B cell (primary cell): ENCODE measurements around the gene TRIM62. TPM values are rescaled to one million over a fixed set of nuclear protein-coding genes. Genes with fewer than 3 reads are reported as not detected.

ENCODE experiments used
- ATAC-seq: fragments of 200-7000 bp; cut with Tn5 transposase; one replicate; pipeline ENCODE4 v1.10.0; 2021; ENCODE audit warnings: low read depth, mild to moderate bottlenecking, moderate number of reproducible peaks, moderate library complexity
- CTCF ChIA-PET: fragments of 350-600 bp; sonication (Branson Sonifier 250); formaldehyde crosslinking; loops from one replicate; lab custom pipeline; 2021; ENCODE audit warnings: antibody characterized with exemption, inconsistent platforms; lab: Charles Lee
- POLR2A ChIA-PET: fragments of 350-600 bp; sonication (Branson Sonifier 250); formaldehyde crosslinking; loops from one replicate; lab custom pipeline; 2021; ENCODE audit warnings: antibody characterized with exemption; lab: Charles Lee
- DNase-seq: peaks from one replicate; pipeline ENCODE4 v3.0.0; 2013
- H2AFZ ChIP-seq: 2 replicates; pipeline ENCODE4 v1.6.1; 2012; ENCODE audit warnings: mild to moderate bottlenecking, low read depth, low read length; ENCODE audit not compliant: insufficient read depth, poor library complexity, severe bottlenecking
- H3K27ac ChIP-seq, 2 donors: 1 replicate in 1 of 2; 2 replicates in 1 of 2; pipeline ENCODE4 v1.5.1; 2012 to 2013; ENCODE audit warnings: low read length in 2 of 2, mild to moderate bottlenecking in 2 of 2, moderate library complexity in 1 of 2
- H3K27me3 ChIP-seq, 4 experiments: fragments of 200-600 bp in 1 of 4; sonication (generic) in 1 of 4; replicated peaks in 1 of 4; 1 replicate in 2 of 4; 2 replicates in 2 of 4; pipeline versions ENCODE4 v1.6.1 to v1.7.0; 2013 to 2016; ENCODE audit warnings: low read length in 3 of 4, mild to moderate bottlenecking in 2 of 4, mixed read lengths in 1 of 4, moderate library complexity in 1 of 4; ENCODE audit not compliant: insufficient read depth in 4 of 4, control insufficient read depth in 3 of 4; ENCODE audit errors: control extremely low read depth in 1 of 4
- H3K36me3 ChIP-seq, 2 experiments: replicated peaks in 1 of 2; 1 replicate in 1 of 2; 2 replicates in 1 of 2; pipeline versions ENCODE4 v1.6.1 to v1.7.1; 2013; ENCODE audit warnings: low read length in 1 of 2; ENCODE audit not compliant: insufficient read depth in 2 of 2, control insufficient read depth in 1 of 2; ENCODE audit errors: control extremely low read depth in 1 of 2, extremely low read depth in 1 of 2
- H3K4me1 ChIP-seq, 2 donors: fragments of 200-600 bp in 1 of 2; sonication (generic) in 1 of 2; 1 replicate in 1 of 2; 2 replicates in 1 of 2; pipeline versions ENCODE4 v1.5.1 to v1.6.1; 2013 to 2017; ENCODE audit warnings: low read length in 2 of 2; ENCODE audit not compliant: control insufficient read depth in 2 of 2, insufficient read depth in 2 of 2
- H3K4me2 ChIP-seq: replicated peaks from 2 replicates; pipeline ENCODE3; 2012; ENCODE audit warnings: mild to moderate bottlenecking, low read depth, low read length; ENCODE audit not compliant: poor library complexity, severe bottlenecking
- H3K4me3 ChIP-seq, 5 experiments: fragments of 200-600 bp in 1 of 5; sonication (generic) in 1 of 5; 1 replicate in 3 of 5; 2 replicates in 2 of 5; pipeline versions ENCODE4 v1.5.1 to v1.7.0; 2011 to 2016; ENCODE audit warnings: low read length in 4 of 5, mild to moderate bottlenecking in 4 of 5, low read depth in 2 of 5, control low read depth in 1 of 5, moderate library complexity in 1 of 5; ENCODE audit not compliant: insufficient read depth in 1 of 5; ENCODE audit errors: control extremely low read depth in 1 of 5, extremely low read depth in 1 of 5
- H3K79me2 ChIP-seq: fragments of 200-600 bp; sonication (generic); one replicate; pipeline ENCODE4 v1.6.0; 2016; ENCODE audit warnings: low read length; ENCODE audit not compliant: control insufficient read depth, insufficient read depth
- H3K9ac ChIP-seq: fragments of 200-600 bp; sonication (generic); 2 replicates; pipeline ENCODE4 v1.6.1; 2017; ENCODE audit warnings: mild to moderate bottlenecking, low read length, moderate library complexity
- H3K9me3 ChIP-seq, 3 donors: one replicate each; pipeline versions ENCODE4 v1.6.1 to v1.7.1; 2013; ENCODE audit warnings: low read length in 2 of 3; ENCODE audit not compliant: control insufficient read depth in 2 of 3, insufficient read depth in 1 of 3; ENCODE audit errors: control extremely low read depth in 1 of 3
- H4K20me1 ChIP-seq: 2 replicates; pipeline ENCODE4 v1.6.0; 2012; ENCODE audit warnings: mild to moderate bottlenecking, low read length; ENCODE audit not compliant: insufficient read depth, control insufficient read depth, poor library complexity, severe bottlenecking
- H3K27ac Mint-ChIP-seq: one replicate; pipeline ENCODE4 v1.8.0; 2021; ENCODE audit warnings: mixed read lengths
- H3K27me3 Mint-ChIP-seq: one replicate; pipeline ENCODE4 v1.8.0; 2021; ENCODE audit warnings: mixed read lengths
- H3K4me1 Mint-ChIP-seq: one replicate; pipeline ENCODE4 v1.8.0; 2021; ENCODE audit warnings: mixed read lengths
- H3K4me3 Mint-ChIP-seq: one replicate; pipeline ENCODE4 v1.8.0; 2021; ENCODE audit warnings: mixed read lengths
- H3K9me3 Mint-ChIP-seq: one replicate; pipeline ENCODE4 v1.8.0; 2022; ENCODE audit warnings: mixed read lengths; ENCODE audit not compliant: insufficient read depth
- CTCF ChIP-seq: fragments of 200-600 bp; IDR thresholded peaks from one replicate; pipeline ENCODE4 v1.8.0; 2022; ENCODE audit warnings: antibody characterized with exemption, mild to moderate bottlenecking
- EZH2 ChIP-seq: IDR thresholded peaks from 2 replicates; pipeline ENCODE4 v1.6.1; 2012; ENCODE audit warnings: borderline replicate concordance, low read depth, mild to moderate bottlenecking, moderate library complexity, low read length; ENCODE audit not compliant: insufficient read depth, poor library complexity, severe bottlenecking
- WGBS: methylation state at CpG from one replicate; pipeline ENCODE4 v1.1.5; 2013; ENCODE audit warnings: missing lambda C conversion rate; ENCODE audit not compliant: insufficient coverage; 5-methylcytosine and 5-hydroxymethylcytosine counted together
- intact Hi-C: fragments of 100-400 bp; cut with micrococcal nuclease; formaldehyde crosslinking; loops from one replicate; pipeline ENCODE4 v1.10.0; 2022
- polyA plus RNA-seq: library from polyadenylated mRNA; depleted of rRNA; stranded (reverse); fragments of >200 nt; gene quantifications from 2 replicates; pipeline ENCODE4 v1.2.3, GENCODE V29; 2012
- total RNA-seq, 2 donors: library from RNA; stranded (reverse); fragments of 120-200 nt in 1 of 2; gene quantifications; 1 replicate in 1 of 2; 2 replicates in 1 of 2; pipeline versions ENCODE4 v1.2.3 to v1.2.4, GENCODE V29; 2013 to 2022

The TRIM62 gene
- total and polyA plus RNA-seq, 2 donors (not counting 1 experiment from before 2014, with no cell fraction given): 10.7 to 24.1 TPM

GRCh38 chr1:33099290-33100118 is 82.3 kb downstream of the TRIM62 start:
- H3K27me3 Mint-ChIP-seq: no peaks in the 10 kb centered on the region
- peak; percentile 31 for DNase-seq
- CTCF ChIA-PET: no interaction called here

More at GRCh38 chr1:33099290-33100118, 82.3 kb downstream of the TRIM62 start:
- Histone ChIP-seq H3K27ac (no peak overlapping the region), H3K4me1 (peaks cover 4 to 10% of the 10 kb centered on the region in 2 donors), H3K9ac (no peak overlapping the region), H3K9me3 (no peaks in the 10 kb centered on the region), H3K79me2 (no peaks in the 10 kb centered on the region), H4K20me1 (no peaks in the 10 kb centered on the region), H3K4me2 (peak overlapping the region; percentile 18), H2AFZ (peak overlapping the region; percentile 77), H3K36me3 (no peaks in the 10 kb centered on the region), H3K27me3 (no peaks in the 10 kb centered on the region), H3K4me3 (no peak overlapping the region)
- Mint-ChIP-seq H3K27ac (no peak overlapping the region), H3K9me3 (no peaks in the 10 kb centered on the region), H3K4me3 (no peak overlapping the region), H3K4me1 (peaks cover 4% of the 10 kb centered on the region)
- 17% methylated on average over 7 of the region's 13 CpGs for WGBS
- intact Hi-C loops: no loop called here
- POLR2A ChIA-PET: no interaction called here
- TF ChIP-seq EZH2 (no peak), CTCF (no peak)
- ATAC-seq: no peak
